H1 (cell line): Measurements from ENCODE around the gene FKBP2.

Experiments used
- CHD1 ChIP-seq: IDR thresholded peaks from 2 replicates; pipeline ENCODE4 v1.6.1; 2012; ENCODE audit warnings: low read depth, low read length, improper control_type of control experiment
- E2F6 ChIP-seq: IDR thresholded peaks from 2 replicates; pipeline ENCODE4 v1.6.1; 2012; ENCODE audit warnings: inconsistent platforms
- EZH2 ChIP-seq: fragments of 200-600 bp; sonication (generic); IDR thresholded peaks from 2 replicates; pipeline ENCODE4 v1.7.1; 2012; ENCODE audit warnings: low read depth, mild to moderate bottlenecking, moderate library complexity, low read length, inconsistent platforms; ENCODE audit not compliant: severe bottlenecking
- POLR2AphosphoS5 ChIP-seq: IDR thresholded peaks from 2 replicates; pipeline ENCODE4 v1.6.1; 2011; ENCODE audit warnings: low read depth, low read length
- RFX5 ChIP-seq: IDR thresholded peaks from 2 replicates; pipeline ENCODE4 v1.6.1; 2011; ENCODE audit warnings: low read depth, low read length, improper control_type of control experiment, borderline replicate concordance
- TAF1 ChIP-seq: IDR thresholded peaks from 2 replicates; pipeline ENCODE4 v1.6.1; 2011; ENCODE audit warnings: mild to moderate bottlenecking, low read depth, low read length
- TF ChIP-seq, protein P1 (sequence below), 3 experiments: IDR thresholded peaks; 1 replicate in 2 of 3; 2 replicates in 1 of 3; pipeline versions ENCODE4 v1.5.1 to v1.6.1; 2011; ENCODE audit warnings: low read length in 3 of 3, mild to moderate bottlenecking in 3 of 3, inconsistent platforms in 2 of 3, low read depth in 1 of 3, moderate library complexity in 1 of 3; ENCODE audit not compliant: insufficient read depth in 1 of 3; ENCODE audit errors: control extremely low read depth in 1 of 3

- TF ChIP-seq POLR2AphosphoS5 (no peak), E2F6 (no peak), EZH2 (no peak), TAF1 (no peak), RFX5 (no peak), CHD1 (no peak)
- TF ChIP-seq, protein P1, sequence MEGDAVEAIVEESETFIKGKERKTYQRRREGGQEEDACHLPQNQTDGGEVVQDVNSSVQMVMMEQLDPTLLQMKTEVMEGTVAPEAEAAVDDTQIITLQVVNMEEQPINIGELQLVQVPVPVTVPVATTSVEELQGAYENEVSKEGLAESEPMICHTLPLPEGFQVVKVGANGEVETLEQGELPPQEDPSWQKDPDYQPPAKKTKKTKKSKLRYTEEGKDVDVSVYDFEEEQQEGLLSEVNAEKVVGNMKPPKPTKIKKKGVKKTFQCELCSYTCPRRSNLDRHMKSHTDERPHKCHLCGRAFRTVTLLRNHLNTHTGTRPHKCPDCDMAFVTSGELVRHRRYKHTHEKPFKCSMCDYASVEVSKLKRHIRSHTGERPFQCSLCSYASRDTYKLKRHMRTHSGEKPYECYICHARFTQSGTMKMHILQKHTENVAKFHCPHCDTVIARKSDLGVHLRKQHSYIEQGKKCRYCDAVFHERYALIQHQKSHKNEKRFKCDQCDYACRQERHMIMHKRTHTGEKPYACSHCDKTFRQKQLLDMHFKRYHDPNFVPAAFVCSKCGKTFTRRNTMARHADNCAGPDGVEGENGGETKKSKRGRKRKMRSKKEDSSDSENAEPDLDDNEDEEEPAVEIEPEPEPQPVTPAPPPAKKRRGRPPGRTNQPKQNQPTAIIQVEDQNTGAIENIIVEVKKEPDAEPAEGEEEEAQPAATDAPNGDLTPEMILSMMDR (IDR thresholded peaks at IDR 0.05; ENCODE audit: control extremely low read depth in 1 of 3, insufficient read depth in 1 of 3, low read depth in 1 of 3, low read length in 3 of 3): no peak
These were observed 23.5 kb downstream of the FKBP2 start for GRCh38 chr11:64264371-64264852.
